HG02571 (cell line): Measurements from ENCODE around the gene ITIH3.
"Not testable (repeated sequence)": the region's sequence is repeated elsewhere in the genome, so short reads cannot be mapped to it uniquely, and the experiment has no call there.

Experiments used
- ATAC-seq: cut with Tn5 transposase; IDR thresholded peaks from one replicate; pipeline ENCODE4 v1.9.1; 2021; ENCODE audit warnings: mild to moderate bottlenecking, moderate library complexity; ENCODE audit not compliant: unreplicated experiment

ITIH3 gene

GRCh38 chr3:52794612-52795099 lies at the start of gene ITIH3:
TSS of gene ITIH3 (plus strand) at chr3:52794796. CDS start at chr3:52794804, 8 bp downstream.
- ATAC-seq: no peak

- no peak for ATAC-seq
These were observed 42.4 kb upstream of the ITIH3 start for GRCh38 chr3:52752045-52752660.

GRCh38 chr3:52754373-52754772 lies 40.2 kb upstream of the ITIH3 start:
- ATAC-seq: no peak

- ATAC-seq: no peak
These were observed 38.5 kb upstream of the ITIH3 start for GRCh38 chr3:52756141-52756540.

- ATAC-seq: no peak
These were observed 31.1 kb upstream of the ITIH3 start for GRCh38 chr3:52763466-52763865.

- no peak for ATAC-seq
These were observed 24.7 kb upstream of the ITIH3 start for GRCh38 chr3:52769786-52770455.

- ATAC-seq: peak; percentile 96
These were observed 23.9 kb upstream of the ITIH3 start, which contains the start of gene NEK4 for GRCh38 chr3:52770496-52771333. TSS of gene NEK4 (minus strand) at chr3:52770940. CDS start at chr3:52770746, 194 bp downstream.

GRCh38 chr3:52771334-52771681 lies 23.3 kb upstream of the ITIH3 start:
- no peak for ATAC-seq

GRCh38 chr3:52771702-52772101 lies 22.9 kb upstream of the ITIH3 start:
- no peak for ATAC-seq

GRCh38 chr3:52773361-52774065 lies 21.1 kb upstream of the ITIH3 start:
- no peak for ATAC-seq

- ATAC-seq: no peak
These were observed 20.4 kb upstream of the ITIH3 start for GRCh38 chr3:52774066-52774713.

- no peak for ATAC-seq
These were observed 19.4 kb upstream of the ITIH3 start for GRCh38 chr3:52774901-52775864.

- ATAC-seq: no peak
These were observed 18.7 kb upstream of the ITIH3 start for GRCh38 chr3:52775877-52776276.

- ATAC-seq: not testable (repeated sequence)
These were observed 18.1 kb upstream of the ITIH3 start for GRCh38 chr3:52776486-52776885.

GRCh38 chr3:52777127-52777958 lies 17.3 kb upstream of the ITIH3 start, which contains the start of gene ITIH1:
TSS of gene ITIH1 (plus strand) at chr3:52777599. CDS start at chr3:52777616, 17 bp downstream.
- ATAC-seq: no peak

- ATAC-seq: no peak
These were observed 16.4 kb upstream of the ITIH3 start for GRCh38 chr3:52777959-52778805.
